GM12872 (cell line): ENCODE measurements around the gene FEN1.

Experiments used
- TF ChIP-seq, protein P1 (sequence below): IDR thresholded peaks from 3 replicates; pipeline ENCODE4 v1.5.1; 2011; ENCODE audit warnings: low read depth, mild to moderate bottlenecking, low read length, moderate library complexity; ENCODE audit not compliant: insufficient read depth

The FEN1 gene

DNA sequence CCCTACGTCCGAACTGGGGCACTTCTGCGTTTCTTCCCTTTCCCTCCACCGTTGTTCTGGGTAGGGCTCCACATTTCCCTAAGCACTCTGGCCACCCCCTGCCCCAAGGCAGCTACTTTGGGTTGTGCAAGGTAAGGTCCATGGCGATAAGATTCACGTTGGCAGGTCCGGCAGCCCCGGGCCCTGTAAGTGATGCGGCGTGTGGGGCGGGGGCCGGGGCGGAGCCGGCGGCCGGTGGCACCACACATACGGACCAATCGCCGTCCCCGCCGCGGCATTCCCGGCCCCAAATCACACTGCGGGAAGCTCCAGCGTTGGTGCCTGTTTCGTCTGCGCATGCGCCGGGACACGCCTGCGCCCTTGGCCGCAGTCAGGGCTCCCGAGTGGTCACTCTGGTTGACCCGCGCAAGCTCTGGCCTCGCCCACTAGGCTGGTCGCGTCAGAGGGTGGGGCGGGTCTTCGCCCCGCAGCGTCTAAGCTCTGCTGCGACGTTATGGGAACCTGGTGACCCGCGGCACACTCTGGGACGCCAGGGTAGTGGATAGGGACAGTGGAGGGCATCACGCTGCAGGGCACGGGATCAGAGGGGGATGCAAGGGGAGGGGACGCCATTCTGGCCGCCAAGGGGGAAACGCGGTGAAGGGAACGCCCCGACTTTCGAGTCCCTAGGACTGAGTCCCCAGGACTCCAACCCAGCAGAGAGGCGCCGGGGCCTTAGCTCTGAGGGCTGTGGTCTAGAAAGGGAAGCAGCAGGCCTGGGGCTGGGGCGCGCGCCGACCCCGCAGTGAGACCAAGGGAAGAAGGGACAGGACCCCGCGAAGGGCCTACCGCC is 22.5 kb downstream of the FEN1 start:
- TF ChIP-seq, protein P1, sequence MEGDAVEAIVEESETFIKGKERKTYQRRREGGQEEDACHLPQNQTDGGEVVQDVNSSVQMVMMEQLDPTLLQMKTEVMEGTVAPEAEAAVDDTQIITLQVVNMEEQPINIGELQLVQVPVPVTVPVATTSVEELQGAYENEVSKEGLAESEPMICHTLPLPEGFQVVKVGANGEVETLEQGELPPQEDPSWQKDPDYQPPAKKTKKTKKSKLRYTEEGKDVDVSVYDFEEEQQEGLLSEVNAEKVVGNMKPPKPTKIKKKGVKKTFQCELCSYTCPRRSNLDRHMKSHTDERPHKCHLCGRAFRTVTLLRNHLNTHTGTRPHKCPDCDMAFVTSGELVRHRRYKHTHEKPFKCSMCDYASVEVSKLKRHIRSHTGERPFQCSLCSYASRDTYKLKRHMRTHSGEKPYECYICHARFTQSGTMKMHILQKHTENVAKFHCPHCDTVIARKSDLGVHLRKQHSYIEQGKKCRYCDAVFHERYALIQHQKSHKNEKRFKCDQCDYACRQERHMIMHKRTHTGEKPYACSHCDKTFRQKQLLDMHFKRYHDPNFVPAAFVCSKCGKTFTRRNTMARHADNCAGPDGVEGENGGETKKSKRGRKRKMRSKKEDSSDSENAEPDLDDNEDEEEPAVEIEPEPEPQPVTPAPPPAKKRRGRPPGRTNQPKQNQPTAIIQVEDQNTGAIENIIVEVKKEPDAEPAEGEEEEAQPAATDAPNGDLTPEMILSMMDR, result no peak

DNA sequence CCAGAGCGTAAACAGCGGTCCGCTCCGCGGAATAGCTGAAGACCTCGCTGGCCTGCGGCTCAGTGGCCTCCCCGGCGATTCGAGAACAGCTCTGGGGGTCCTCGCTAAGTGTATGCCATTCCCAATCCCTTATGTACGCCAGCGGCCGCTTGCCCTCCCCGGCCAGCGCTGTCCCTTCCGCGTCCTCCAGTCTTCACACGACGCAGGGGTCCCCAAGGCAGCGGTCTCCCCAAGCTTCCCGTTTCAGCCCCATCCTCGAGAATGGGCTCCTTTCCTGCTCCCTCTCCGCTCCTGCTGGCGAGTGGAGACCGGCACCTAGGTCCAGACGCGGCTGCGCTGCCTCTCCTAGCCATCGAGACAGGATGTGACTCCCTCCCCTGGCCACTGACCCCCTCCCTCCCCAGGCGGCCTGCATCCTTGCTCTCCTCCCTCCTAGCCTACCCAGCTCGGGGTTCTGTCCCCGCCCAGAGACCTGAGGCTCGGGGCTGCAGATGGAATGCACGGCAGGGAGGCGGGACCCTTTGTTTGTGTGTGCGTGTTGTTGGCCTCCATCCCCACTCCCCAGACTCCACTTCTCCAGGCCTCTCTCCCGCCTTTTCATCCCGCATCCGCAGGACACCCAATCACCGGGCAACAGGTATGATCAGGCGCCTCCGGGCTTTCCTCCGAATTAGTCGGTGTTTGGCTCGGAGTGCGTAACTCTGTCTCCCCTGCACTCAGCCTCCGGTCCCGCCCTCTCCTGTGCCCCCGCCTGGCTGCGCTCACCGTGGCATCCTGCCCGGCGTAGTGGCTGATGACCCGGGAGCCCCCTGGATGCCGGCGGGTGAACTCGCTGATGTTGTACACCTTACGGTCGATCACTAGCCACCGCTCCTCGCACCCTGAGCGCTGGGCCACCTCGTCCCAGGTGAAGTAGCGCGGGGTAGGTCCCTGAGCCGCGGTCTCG is 23.4 kb downstream of the FEN1 start:
- TF ChIP-seq, protein P1, result peak; percentile 26; the same call in 1 of the 3 replicates

DNA sequence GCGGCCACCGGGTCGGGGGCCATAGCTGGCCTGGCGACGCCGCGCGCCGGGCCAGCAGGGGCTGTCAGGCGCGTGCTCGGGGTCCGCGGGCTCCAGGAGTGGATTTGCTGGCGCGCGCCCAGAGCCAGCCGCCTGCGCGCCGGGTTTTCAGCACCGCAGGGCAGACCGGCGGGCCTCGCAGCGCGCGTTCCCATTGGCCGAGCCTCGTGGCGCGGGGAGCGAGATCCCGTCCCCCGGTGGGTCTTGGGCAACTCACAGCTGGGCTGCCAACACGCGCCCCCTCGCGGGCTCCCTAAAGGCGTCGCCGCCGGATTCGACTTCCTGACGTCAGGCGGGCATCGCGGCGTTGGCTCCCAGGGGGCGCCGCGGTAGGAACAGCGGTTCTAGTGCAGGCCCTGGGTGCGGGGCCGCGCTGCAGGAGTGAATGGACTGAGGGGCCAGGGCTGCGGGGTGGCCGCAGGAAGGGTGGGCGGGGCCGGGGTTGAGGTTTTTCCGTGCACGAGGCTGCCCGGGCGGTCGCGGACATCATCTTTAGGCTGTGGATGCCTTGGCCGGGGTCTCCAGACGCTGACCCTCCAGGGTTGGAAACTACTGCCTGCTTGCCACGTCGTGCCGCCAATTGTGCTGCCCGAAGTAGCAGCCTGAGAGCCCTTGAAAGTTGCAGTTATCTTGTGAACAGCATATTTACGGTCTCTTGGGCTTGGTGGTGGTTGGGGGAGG is 24.2 kb downstream of the FEN1 start, which contains the start of gene FADS1:
FADS1 (minus strand) TSS at position 268 of the 720 bp plus-strand sequence; CDS start at position 194, 74 bp downstream.
- TF ChIP-seq, protein P1, result peak; percentile 65

DNA sequence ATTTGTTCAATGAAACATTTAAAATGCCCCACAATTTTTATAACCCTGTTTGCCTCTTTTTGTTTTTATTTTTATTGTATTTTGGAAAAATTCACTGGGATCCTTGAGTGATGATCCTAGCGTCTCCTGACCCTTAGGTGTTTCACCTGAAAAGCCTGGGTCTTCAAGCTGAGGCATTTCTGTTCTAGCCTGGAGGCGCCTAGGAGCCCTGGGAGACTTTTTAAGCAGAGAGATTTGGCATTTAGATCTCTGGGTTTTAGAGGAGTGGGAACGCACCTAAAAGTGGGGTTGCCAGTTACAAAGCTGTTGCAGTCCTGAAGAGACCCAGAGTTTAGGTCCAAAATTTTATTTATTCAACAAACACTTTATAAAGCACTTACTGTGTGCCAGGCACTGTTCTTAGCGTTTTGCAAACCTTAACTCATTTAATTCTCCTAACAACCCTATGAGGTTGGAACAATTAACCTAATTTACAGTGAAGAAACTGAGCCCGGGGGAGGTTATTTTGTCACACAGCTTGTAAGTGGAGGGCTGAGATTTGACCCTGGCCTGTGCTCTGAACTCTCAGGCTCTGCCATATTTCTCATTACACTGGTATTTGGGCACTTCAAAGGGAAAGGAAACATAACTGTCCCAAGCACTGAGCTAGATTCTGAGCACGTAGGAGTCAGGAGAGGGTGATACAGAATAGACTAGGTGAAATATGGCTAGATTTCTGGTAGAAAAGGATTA is 24.9 kb downstream of the FEN1 start:
- TF ChIP-seq, protein P1, result no peak

DNA sequence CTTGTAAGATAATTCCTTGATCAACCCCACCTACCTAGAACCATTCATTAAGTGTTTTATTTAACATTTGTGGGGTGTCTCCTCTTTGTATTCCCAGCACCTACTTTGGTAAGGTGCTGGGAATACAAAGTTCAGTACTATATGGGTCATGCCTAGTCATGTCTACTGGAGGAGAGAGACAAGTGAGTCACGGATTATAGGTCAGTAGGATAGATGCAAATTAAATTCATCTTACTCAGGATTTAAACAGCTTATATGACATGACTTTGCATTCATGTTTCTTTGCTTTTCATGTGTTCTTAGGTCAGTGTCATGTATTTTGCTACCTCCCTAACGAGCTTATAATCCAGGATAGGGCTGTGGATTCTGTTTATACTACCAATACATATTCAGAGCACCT is 27.5 kb downstream of the FEN1 start:
- TF ChIP-seq, protein P1, result no peak

DNA sequence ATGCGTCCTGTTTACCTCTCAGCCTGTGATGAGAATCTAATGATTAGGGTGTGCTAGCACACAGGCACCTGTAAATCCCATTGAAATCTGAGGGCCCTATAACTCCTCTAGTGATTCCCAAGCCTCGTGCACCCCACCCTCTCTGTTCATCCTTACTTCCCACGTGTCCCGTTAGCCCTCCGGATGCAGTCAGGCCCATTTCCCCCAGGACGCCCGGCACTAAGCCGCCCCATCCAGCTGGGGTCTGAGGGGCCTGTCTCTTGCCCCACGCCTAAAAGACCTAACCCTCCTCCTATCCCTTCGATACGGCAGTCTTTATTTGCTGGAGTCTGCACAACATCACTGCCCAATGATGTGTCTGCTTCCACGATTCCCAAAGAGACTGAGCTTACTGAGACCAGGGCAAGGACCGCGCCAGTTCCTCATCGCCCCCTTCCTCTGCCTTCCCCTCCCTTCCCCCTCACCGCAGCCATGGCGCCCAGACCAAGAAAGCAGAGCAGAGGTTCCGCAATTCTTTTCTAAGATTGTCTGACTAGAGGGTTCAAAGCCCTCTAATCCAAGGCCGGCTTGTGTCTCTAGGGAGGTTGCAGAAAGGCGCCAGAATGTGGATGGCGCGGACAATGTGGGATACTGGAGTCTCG is 34.3 kb downstream of the FEN1 start:
- TF ChIP-seq, protein P1, result no peak
